HG02970 (cell line): ENCODE measurements around the gene TMEM131.

Experiments used
- ATAC-seq: cut with Tn5 transposase; IDR thresholded peaks from one replicate; pipeline ENCODE4 v1.9.1; 2021; ENCODE audit warnings: mild to moderate bottlenecking, moderate library complexity, moderate number of reproducible peaks; ENCODE audit not compliant: unreplicated experiment, low FRiP score

Gene TMEM131

DNA sequence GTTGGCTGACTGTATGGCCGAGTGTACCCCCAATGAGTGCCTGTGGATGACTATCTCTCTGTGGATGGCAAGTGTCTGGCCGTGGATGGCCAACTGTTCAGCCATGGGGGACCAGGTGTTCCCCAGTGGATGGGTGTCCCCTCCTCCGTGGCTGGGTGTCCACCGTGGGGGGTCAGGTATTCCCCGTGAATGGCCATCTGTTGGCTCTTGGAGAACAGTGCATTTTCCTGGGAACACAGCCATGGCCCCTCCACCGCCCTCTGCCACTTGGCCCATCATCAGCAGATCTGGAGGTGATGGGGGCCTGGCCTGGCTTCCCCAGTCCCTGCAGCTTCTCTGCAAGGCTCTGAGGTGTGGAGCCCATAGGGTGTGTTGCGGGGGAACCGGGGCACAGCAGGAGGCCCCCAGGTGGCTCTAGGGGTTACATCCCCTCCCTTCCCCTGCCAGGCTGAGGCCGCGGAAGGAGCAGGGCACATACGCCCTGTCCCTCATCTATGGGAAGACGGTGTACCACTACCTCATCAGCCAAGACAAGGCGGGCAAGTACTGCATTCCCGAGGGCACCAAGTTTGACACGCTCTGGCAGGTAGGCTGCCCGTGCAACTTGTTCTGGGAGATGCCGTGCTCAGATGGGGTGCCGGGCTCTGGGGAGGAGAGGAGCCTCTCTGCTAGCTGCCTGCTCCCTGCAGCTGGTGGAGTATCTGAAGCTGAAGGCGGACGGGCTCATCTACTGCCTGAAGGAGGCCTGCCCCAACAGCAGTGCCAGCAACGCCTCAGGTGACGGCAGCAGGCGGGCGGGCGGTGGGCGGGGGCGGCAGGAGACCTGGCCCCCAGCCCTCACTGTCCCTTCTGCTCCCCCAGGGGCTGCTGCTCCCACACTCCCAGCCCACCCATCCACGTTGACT lies 263.1 kb downstream of the TMEM131 start:
- ATAC-seq: no peak

DNA sequence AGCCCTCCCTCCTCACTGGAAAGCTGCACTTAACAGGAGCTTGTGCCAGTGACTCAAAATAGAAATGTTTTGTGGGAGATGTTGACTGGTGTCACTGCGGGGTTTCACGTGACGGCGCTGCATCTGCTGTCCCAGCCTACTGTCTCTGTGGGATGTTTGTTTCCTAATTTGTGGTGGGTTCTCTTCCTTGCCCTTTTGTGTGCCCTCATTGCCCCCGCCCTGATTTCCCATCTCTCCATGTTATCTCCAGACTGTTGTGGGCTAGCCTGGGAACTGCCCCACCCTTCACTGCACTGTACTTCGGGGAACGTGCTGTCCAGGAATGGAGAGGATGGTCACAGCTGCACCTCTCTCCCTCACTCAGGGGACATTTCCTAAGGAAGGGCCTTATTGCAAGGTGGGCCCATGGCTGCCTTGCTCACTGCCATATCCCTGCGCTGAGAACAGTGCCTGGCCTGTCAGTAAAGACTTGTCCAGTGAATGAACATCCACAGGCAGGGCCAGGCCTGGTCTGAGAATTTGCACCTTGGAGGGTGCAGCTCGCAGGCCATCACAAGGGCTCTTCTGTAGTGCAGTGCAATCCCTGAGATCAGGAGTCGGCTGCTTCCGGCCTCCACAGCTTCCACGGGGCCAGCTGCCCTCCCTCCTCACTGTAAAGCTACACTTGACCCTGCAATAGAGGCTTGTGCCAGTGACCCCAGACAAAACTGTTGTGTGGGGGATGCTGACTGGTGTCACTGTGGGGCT lies 264.3 kb downstream of the TMEM131 start:
- no peak for ATAC-seq

DNA sequence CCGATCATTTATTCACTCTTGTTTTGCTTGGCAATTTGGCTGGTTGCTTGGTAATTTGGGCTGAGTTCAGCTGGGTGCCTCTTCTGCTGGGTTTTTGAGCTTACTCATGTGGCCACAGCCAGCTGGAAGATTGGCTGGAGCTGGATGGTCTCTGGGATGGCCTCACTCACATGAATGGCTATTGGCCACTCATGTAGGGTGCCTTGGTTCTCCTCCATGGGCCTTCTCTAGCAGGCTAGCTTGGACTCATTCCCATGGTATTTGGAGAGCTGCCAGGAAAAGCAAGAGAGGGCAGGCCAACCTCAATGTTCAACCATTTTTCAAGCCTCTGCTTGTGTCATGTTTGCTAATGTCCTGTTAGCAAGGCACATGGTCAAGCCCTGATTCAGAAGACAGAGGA lies 265.5 kb downstream of the TMEM131 start:
- no peak for ATAC-seq

DNA sequence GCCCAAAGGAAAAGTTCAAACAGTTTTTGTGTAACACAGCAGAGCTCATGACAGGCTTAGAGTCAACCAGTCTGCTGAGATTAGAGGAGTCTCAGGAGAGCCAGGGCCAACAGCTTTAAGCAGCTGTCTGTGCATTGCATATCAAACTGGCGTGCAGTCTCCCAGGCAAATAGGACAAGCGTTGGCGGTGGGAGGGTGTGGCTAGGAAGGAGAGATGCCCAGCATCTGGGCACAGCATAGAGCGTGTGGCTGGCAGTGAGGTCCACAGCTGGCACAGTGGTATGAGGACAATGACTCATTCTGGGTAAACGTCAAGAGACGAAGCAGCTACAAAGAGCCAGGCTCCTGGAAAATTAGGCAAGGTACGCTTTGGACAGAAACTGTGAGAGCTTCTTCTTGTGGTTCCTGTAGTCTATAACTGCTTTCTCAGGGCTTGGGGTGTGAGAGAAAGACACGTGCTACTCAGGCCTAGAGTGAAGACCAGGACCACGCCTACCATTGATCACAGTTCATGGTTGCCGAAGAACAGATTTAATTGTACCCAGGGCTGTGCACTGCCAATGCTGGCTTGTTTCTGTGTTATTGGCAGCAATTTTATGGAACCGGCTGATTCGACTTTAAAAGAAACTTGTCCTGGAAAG lies 267.5 kb downstream of the TMEM131 start:
- no peak for ATAC-seq

DNA sequence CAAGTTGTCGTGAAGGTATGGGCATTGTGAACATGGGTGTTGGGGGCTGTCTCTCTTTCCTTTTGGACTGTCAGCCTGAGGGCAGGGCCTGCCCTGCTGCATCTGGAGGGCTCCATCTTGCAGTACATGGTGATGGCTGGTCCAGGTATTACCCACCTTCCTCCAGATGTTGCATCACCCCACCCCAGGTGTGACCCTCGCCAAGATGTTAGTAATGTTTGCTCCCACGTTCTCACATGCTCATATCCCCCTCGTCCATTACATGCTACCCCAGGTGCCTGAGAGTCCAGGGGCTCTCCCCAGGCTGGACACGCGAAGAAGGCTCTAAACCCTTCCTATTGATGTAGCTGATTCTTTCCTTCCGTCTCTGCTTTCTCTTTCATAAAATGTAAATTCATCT lies 268.5 kb downstream of the TMEM131 start:
- no peak for ATAC-seq

DNA sequence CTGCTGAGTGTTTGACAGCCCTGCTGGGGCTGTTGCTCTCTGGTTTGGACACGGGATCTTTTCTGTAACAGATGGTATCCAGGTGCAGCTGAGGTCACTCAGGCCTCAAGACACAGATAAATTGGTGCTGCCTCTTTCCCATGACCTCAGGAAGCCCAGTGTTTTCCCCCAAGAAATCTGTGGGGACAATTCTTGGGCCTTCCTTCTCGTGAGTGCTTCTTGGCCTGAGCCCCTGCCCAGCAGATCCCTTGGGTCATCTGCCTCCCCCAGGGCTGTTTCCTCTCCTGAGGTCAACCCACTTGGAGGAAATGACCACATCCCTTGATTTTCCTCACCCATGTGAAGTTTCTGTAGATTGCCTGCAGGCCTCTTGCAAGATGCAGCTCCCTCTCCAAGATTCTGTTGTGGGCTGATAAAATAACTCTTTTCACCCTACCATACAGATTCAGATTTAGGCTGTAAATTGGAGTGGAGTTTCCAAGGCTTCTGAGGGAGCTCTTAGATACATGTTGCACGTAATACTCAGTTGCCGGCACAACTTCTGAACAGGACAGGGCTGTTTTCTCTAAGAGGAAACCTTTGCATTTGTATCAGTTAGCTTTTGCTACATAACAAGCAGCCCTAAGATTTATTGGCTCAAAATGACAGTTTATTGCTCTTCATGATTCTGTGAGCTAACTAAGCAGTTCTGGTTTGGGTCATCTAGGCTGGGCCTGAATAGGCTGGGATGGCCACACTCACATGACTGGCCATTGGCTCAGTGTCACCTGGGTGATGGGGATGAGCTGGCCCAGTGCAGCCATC lies 269.3 kb downstream of the TMEM131 start:
- no peak for ATAC-seq

DNA sequence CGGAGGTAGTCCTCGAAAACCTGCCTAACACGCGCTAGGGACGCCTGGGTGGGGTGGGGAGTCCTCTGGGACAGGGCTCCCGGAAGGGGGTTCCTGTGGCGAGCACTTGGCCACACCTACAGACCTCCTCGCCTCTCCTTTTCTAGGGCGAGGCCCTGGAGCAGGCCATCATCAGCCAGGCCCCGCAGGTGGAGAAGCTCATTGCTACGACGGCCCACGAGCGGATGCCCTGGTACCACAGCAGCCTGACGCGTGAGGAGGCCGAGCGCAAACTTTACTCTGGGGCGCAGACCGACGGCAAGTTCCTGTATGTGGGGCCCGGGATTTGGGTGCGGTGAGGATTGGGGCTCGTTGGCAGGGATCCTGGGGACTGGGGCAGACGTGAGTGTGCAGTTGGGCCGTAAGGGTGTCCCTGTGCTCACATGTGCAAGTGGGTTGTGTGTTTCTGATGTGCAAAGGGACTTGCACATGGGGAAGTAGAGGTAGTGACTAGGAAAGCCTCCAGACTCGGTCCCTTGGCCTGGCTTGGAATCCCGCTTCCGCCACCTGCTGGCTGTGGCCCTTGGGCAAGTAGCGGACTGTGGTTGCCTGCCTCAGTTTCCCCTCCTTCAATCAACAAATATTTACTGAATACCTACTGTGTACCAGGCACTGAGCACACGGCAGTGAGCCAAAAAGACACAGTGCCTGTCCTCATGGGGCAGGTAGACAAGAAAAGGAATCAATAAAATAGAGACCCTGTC lies 270.6 kb downstream of the TMEM131 start:
- ATAC-seq: no peak

DNA sequence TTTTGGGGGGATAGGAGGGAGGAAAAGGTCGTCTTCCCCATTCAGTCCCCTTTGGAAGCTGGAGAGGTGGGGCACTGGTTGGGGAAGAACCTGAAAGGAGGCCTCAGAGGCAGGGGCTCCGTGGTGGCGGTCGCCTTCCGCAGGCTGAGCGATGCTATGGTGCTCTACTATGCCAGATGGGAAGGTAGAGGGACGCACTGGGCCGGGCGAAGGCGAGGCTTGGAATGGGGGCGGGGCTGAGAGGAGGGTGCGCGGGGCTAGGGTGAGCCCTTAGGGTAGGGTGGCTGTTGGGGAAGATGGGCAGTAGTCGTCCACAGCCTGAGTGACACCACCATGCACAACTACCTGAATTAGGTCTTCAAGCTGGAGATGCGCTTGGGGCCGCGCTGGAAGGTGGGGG lies 271.2 kb downstream of the TMEM131 start:
- no peak for ATAC-seq

DNA sequence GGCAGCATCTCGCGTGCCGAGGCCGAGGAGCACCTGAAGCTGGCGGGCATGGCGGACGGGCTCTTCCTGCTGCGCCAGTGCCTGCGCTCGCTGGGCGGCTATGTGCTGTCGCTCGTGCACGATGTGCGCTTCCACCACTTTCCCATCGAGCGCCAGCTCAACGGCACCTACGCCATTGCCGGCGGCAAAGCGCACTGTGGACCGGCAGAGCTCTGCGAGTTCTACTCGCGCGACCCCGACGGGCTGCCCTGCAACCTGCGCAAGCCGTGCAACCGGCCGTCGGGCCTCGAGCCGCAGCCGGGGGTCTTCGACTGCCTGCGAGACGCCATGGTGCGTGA lies 271.7 kb downstream of the TMEM131 start:
- no peak for ATAC-seq

DNA sequence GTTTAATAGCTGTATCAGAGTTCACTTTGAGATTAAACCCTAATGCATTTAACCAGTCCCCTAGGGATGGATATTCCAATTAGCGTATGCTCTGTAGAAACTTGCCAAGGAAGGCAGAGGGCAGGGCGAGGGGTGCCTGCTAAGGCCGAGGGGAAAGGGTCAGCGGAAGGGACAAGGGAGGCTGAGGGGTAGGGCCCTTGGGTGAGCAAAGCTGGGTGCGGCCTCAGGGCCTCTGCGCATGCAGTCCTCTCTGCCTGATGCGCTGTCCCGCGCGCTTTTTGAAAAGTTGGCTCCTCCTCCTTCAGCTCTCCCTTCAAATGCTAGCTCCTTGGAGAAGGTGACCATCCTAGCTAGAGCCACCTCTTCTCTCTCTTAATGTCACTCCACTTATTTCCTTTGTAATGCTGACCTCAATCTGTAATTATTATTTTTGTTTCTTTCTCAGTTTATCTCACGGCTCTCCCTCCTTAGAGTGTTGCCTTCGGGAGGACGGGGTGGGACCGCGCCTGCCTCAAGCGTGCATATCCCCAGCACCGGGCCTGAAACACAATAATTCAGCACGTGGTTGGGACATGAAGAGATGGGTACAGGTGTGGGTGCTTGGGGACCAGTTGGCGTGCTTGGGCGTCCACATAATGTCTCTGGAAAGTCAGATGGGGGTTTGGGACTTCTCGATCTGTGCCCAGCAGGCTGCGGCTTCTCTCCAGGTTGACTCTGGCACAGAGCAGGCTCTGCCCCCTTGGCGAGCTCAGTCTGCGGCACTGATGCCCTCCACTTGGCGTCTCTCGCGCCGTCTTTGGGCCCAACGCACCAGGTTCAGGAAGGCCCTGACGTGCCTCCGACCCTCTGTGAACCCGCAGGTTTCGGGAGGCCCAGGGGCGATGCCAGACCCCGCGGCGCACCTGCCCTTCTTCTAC lies 272.3 kb downstream of the TMEM131 start:
- no peak for ATAC-seq

DNA sequence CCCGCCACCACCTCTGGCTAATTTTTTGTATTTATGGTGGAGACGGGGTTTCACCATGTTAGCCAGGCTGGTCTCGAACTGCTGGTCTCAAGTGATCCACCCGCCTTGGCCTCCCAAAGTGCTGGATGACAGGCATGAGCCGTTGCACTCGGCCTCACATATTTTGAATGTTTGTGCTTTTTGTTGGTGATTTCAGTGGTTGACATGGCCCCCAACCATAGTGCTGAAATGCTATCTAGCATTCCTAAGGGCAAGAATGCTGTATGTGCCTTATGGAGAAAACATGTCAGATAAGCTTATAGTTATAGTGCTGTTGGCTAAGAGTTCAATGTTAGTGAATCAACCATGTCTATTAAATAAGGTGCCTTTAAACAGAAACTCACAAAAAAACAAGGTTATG lies 273.5 kb downstream of the TMEM131 start:
- no peak for ATAC-seq

DNA sequence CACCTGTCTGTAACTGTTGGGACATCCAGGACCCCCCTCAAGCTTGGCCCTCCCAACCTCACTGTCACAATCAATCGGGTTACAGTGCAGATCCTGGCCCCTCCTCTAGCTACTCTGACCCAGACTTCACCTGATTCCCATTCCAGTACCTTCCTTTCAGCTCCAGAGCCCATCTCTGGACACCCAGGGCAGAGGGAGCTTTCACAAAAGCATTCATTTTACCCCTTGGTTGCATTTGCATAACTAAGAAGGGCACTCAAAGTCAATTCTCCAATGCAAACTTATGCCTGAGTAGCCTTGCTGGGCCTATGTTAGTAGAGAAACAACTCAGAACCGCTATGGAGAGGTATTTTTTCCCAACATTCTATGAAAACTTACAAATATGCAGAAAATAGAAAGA lies 275.0 kb downstream of the TMEM131 start:
- no peak for ATAC-seq

DNA sequence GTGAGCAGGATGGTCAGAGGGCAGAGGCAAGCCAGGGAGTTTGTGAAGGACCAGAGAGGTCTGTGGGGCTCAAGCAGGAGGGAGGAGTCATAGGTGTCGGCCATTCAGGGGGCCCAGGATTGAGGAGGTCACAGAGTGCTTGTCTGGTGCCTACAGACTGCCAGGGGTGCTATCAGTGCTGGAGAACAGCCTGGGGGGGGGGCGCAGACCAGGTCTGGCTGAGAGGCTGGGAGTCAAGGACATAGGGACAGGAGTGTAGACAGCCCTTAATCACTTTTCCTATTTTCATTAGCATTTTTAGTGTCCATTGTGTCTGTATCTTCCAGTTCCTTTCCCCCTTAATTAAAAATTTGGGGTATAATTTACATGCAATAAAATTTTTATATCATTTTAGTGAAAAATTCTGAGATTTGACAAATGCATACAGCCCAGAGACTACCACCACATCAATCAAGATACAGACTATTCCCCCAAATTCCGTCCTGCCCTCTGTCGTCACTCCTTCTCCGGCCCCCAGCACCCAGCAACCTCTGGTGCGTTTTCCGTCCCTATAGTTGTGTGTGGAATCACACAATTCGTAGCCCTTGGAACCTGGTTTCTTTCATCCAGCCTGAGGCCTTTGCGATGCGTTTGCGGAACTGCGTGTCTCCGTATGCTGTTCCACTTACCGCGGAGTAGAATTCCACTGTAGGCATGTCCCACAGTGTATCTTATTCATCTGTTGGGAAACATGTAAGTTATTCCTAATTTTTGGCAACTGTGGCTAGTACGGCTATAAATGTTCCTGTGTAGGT lies 276.2 kb downstream of the TMEM131 start:
- no peak for ATAC-seq

DNA sequence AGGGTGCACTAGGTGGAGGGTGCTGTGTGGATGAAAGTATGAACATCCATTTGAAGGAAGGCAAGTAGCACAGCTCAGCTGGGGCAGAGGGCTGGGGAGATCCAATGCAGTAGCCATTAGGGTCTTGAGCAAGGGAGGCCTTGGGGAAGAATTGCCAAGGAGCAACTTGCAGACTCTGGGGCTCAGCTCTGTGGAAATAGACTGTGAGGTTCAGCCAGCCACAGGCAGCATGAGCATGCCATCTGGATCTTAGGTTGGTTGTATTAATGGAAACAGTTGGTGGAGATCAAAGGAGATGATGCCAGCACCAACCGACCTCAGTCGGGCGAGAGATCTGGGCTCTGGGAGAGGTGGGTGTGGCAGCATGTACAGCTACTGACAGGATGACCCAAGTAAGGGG lies 276.8 kb downstream of the TMEM131 start:
- no peak for ATAC-seq

DNA sequence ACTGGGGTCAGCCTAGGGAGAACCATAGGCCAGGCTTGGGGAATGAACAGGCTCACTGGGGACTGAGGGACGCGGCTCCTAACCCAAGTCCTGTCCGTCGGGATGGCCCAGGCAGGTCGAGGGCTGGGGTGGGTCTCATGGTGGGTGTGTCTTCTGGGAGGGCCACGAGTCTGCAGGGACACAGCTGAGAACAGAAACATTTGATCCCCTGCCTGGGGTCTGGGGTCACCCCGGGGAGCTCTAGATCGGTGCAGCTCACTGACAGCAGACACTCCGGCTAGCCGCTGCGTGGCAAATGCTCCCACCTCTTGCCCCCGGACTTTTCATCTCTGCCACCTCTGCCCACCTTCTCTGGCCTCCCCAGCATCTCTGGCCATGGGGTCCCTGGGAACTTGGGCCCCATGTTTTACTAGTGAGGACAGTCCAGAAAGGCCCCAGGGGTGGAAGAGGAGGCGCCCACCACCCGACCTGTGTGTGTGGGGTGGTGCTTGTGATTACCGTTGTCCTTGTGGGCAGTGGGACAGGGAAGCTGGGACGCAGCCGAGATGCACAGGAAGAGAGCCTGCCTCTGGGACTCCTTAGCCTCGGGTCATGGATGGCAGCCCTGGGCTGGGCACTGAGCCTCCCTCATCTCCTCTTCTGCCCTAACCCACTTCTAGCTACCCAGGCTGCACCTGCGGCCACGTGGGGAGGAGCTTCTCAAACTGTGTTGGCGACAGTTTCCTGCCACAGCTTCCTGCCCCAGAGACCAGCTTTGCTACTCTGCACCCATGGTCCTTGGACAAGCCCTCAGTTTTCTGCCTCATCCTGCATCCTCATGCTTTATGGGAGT lies 277.5 kb downstream of the TMEM131 start:
- ATAC-seq: no peak

DNA sequence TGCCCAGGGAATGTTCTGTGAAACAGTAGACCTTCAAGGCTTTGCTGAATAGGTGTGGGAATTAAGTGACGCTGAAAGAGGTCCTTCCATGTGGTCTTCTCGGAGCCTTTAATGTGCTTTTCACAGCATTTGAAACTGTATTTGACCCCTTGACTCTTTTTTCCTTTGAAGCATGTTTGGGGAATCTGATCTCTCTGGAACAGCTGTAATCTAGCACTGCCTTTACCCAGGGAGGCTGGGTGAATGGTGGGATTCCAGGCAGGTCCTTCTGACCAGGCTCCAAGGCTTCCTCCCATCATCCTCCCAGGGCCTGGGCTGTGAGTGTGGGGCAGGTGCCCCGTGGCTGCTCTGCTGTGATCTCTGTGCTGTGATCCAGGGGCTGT lies 278.1 kb downstream of the TMEM131 start:
- no peak for ATAC-seq
